AG10803 (cell line): ENCODE results near the gene WDR74.
A peak's percentile ranks its signal among the peaks of the same experiment; 100 is the strongest.

Experiments
- DNase-seq: peaks from one replicate; pipeline ENCODE4 v3.0.0; 2010; ENCODE audit warnings: low read depth
- H3K4me3 ChIP-seq: 2 replicates; pipeline ENCODE4 v1.5.1; 2011; ENCODE audit warnings: mild to moderate bottlenecking, low read length, control low read depth
- TF ChIP-seq, protein P1 (sequence below): conservative IDR thresholded peaks from 2 replicates; pipeline ENCODE4 v1.5.1; 2011; ENCODE audit warnings: mild to moderate bottlenecking, low read length, control low read depth, inconsistent platforms

Gene WDR74

GRCh38 chr11:62839050-62839945, at the start of gene WDR74:
Gene WDR74 (minus strand): TSS chr11:62839590. CDS start chr11:62839570, 20 bp downstream.
- peak; percentile 88 for DNase-seq
- peak within 1 kb of the TSS; percentile 94 for H3K4me3 ChIP-seq
- TF ChIP-seq, protein P1, sequence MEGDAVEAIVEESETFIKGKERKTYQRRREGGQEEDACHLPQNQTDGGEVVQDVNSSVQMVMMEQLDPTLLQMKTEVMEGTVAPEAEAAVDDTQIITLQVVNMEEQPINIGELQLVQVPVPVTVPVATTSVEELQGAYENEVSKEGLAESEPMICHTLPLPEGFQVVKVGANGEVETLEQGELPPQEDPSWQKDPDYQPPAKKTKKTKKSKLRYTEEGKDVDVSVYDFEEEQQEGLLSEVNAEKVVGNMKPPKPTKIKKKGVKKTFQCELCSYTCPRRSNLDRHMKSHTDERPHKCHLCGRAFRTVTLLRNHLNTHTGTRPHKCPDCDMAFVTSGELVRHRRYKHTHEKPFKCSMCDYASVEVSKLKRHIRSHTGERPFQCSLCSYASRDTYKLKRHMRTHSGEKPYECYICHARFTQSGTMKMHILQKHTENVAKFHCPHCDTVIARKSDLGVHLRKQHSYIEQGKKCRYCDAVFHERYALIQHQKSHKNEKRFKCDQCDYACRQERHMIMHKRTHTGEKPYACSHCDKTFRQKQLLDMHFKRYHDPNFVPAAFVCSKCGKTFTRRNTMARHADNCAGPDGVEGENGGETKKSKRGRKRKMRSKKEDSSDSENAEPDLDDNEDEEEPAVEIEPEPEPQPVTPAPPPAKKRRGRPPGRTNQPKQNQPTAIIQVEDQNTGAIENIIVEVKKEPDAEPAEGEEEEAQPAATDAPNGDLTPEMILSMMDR, result no peak

- no peak overlapping the region for H3K4me3 ChIP-seq
- no peak for DNase-seq
- TF ChIP-seq, protein P1, result no peak
Measured at GRCh38 chr11:62889126-62889483, 49.7 kb upstream of the WDR74 start.

- DNase-seq, result no peak
- no peak overlapping the region for H3K4me3 ChIP-seq
- TF ChIP-seq, protein P1, result no peak
Measured at GRCh38 chr11:62888406-62888805, 49.0 kb upstream of the WDR74 start.

DNA sequence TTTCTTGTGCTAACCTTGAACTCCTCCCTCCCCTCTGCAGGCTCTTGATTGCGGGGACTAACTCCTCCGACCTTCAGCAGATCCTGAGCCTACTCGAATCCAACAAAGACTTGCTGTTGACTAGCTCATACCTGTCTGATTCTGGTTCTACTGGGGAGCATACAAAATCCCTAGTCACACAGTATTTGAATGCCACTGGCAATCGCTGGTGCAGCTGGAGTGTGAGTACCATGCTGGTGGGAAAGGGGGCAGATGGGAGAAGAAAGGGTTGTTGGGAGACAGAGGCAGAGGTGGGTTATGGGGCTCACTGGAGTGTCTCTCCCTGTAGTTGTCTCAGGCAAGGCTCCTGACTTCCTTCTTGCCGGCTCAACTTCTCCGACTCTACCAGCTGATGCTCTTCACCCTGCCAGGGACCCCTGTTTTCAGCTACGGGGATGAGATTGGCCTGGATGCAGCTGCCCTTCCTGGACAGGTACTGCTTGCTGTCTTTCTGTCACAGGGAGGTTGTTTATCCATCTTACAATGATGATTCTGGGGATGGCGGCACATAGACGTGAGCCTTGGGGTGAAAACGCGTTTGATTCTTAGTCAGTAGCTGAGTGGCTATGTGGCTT, 45.9 kb upstream of the WDR74 start:
- peak overlapping the region; percentile 44 for H3K4me3 ChIP-seq

DNA sequence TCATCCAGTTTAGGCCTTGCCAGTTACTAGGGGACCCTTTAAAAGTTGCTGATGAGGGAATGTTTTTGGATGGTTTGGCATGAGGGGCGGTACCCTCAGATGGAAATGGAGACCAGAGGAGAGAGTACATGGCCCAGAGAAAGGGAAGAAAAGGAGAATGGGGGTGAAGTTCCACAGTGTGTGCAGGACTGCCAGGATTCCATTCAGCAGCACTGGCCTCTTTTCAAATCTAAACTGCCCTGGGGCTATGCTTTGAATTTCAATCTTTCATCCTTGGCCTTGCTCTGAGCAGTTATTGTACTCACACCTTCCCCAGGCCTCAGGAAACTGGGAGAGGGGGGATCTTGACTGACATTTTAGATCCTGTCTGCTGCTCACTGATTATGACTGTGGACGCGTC, 44.3 kb upstream of the WDR74 start:
- peak overlapping the region; percentile 100 for H3K4me3 ChIP-seq
- TF ChIP-seq, protein P1, result no peak
- no peak for DNase-seq

More for the DNA sequence above, 45.9 kb upstream of the WDR74 start:
- TF ChIP-seq, protein P1, result no peak
- no peak for DNase-seq

DNA sequence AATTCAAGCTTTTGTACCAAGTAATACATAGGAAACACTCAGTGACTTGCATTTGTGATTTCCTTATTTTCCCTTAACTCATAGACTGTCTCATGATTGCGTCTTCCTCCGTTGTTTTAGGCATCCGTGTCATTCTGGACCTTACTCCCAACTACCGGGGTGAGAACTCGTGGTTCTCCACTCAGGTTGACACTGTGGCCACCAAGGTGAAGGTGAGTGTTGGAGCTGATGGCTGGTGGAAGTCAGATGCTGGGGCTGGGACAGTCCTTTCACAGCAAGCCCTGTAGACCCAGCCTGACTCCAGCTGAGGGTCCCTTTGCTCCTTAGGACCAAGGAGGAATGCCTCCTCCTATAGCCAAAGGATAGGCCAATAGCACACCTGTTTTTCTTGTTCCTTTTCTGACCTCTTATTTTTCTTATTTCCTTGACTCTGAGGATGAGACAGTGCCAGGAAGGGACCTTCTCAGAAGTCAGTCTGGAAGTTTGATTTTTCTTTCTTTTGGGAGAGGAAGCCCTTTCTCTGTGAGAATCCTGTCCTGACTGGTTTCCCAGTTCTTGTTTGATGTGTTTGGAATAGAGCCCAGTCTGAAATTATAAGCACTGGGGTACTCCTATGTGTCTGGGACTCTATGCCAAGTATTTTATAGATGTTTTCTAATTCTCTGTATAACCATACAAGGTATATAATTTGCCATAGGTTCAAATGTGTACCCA, 43.6 kb upstream of the WDR74 start:
- H3K4me3 ChIP-seq, result peak overlapping the region; percentile 100
- TF ChIP-seq, protein P1, result no peak
- DNase-seq, result no peak

GRCh38 chr11:62882431-62882749, 43.0 kb upstream of the WDR74 start:
- TF ChIP-seq, protein P1, result no peak
- no peak for DNase-seq
- H3K4me3 ChIP-seq, result peak overlapping the region; percentile 100
